Thoracic aorta endothelial cell (primary cell): ENCODE data around the gene UBE3D. TPM values are rescaled to one million over a fixed set of nuclear protein-coding genes. Genes with fewer than 3 reads are reported as not detected.

Source experiments
- small RNA-seq: library from RNA; depleted of rRNA; stranded (forward); fragments of <200 nt; gene quantifications from one replicate; pipeline ENCODE3, GENCODE V24; 2012
- total RNA-seq: library from RNA; depleted of rRNA; stranded (reverse); fragments of >200 nt; gene quantifications from 2 replicates; pipeline ENCODE4 v1.2.3, GENCODE V29; 2012

UBE3D gene, protein sequence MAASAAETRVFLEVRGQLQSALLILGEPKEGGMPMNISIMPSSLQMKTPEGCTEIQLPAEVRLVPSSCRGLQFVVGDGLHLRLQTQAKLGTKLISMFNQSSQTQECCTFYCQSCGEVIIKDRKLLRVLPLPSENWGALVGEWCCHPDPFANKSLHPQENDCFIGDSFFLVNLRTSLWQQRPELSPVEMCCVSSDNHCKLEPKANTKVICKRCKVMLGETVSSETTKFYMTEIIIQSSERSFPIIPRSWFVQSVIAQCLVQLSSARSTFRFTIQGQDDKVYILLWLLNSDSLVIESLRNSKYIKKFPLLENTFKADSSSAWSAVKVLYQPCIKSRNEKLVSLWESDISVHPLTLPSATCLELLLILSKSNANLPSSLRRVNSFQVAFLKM
- 10.4 and 13.0 TPM in 2 replicates for total RNA-seq

DNA sequence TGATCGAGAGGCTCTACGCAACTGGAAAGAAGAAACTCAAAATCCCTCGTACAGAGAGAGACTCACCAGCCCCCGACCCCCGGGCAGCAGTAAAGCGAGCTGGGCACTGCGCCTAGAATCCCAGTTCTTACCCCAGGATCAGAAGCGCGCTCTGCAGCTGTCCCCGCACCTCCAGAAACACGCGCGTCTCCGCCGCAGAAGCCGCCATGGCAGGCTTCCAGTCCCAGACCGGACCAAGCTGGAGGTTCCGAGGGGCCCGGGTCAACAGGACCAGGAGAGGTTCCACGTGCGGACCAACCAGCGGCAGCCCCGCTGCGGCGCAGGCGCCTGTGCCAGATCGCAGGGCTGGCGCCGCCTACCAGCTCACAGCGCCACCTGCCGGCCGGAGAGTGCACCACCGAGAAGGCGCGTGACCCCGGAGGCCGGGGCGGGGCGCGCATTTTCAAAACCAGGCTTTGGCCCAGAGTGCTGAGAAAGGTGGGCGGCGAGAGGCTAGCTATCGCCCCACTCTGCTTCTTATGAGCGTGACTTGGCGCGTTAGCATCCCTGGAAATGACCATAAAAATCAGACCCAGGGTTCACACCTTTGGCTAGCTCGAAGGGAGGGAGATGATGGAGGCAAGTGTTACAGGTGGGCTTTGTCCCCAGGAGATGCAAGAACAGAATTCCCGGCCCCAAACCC, at the start of gene UBE3D:
Gene UBE3D (minus strand): TSS at position 331 of the 682 bp plus-strand sequence. CDS start 123 bp downstream, at position 208.

DNA sequence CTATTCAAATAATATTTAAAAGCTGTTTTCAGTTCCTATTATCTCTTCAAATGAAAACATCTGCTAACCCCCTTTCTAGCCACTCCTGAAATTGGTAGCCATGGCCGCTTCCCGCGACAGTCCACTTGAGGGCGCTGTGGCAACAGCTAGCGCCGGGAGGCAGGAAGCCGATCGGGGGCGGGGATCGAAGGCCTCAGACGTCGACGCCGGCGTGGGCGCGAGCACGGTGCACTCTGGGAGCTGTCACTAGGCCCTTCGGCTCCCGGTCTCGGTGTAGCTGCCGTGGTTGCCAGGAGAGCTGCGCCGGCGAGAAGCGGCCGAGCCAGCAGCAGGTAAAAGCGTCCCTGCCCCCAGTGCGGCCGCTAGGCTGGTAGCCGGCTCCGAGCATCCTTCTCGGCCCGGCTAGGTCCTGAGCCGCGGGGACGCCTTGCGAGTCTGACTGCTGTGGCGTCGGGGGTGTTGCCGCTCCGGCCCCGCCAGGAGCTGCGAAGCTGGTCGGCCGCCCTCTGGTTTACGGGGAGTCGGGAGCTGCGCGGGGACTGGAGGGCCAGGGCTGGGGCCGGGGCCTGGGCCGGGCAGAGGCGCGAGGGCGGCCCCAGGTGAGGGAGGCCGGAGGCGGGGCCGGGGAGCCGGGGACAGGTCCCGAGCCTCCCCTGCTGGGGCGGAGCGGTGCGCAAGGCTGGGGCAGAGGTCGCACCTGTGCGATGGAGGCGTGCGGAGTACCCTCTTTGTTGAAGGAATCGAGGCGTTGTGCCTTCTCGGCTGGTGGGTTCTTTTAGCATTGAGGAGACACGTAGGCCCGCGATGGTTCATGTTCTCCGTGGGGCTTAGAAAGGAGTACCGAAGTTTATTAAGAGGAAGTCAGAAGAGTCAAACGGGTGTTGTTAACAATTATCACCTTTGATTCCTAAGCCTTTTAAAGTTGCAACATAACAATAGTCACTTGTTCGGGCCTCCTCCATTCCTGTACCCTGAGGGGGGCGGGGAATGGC, 2.1 kb upstream of the UBE3D start, which contains the start of gene DOP1A:
Gene DOP1A (plus strand): TSS at position 224 of the 992 bp plus-strand sequence. CDS start 29,307 bp downstream, outside the sequence.

Small RNA genes lying within 50 kb of the gene (small RNA-seq; reads per million reads assigned to genes)
- not detected for gene LAP3P1

Other genes starting within 250 kb of the UBE3D start
- gene DOP1A, start 1.8 kb upstream of the UBE3D start, total RNA-seq = 40.8 and 48.3 TPM in 2 replicates
- gene PGM3, start 127.4 kb upstream of the UBE3D start, total RNA-seq = 66.8 and 81.0 TPM in 2 replicates
- 3.4 and 4.3 TPM in 2 replicates for gene RWDD2A, start 127.5 kb upstream of the UBE3D start, total RNA-seq